HepG2 (cell line): ENCODE data around the gene CD19. TPM values are rescaled to one million over a fixed set of nuclear protein-coding genes. Genes with fewer than 3 reads are reported as not detected.

ENCODE experiments used
- ATF7 ChIP-seq, 2 experiments: fragments of 450-650 bp in 1 of 2; sonication (generic) in 1 of 2; formaldehyde crosslinking in 1 of 2; IDR thresholded peaks; 2 replicates each; pipeline versions ENCODE4 v1.4.0 to v1.6.1; 2016 to 2020; ENCODE audit warnings: antibody characterized with exemption in 1 of 2, mild to moderate bottlenecking in 1 of 2, missing genetic modification reagents in 1 of 2
- KLF11 ChIP-seq: IDR thresholded peaks from 2 replicates; pipeline ENCODE4 v1.6.1; 2016; ENCODE audit warnings: missing compliant biosample characterization
- KLF16 ChIP-seq, 2 experiments: sonication (generic) in 1 of 2; formaldehyde crosslinking in 1 of 2; IDR thresholded peaks; 2 replicates each; pipeline versions ENCODE4 v1.6.1 to v1.8.0; 2016 to 2023; ENCODE audit warnings: missing genetic modification reagents in 2 of 2, missing compliant biosample characterization in 1 of 2
- ZBTB42 ChIP-seq: sonication (generic); formaldehyde crosslinking; IDR thresholded peaks from 2 replicates; pipeline ENCODE4 v1.5.0; 2020; ENCODE audit warnings: mild to moderate bottlenecking, missing genetic modification reagents
- ZNF747 ChIP-seq: sonication (generic); formaldehyde crosslinking; IDR thresholded peaks from 2 replicates; pipeline ENCODE4 v1.8.1; 2023; ENCODE audit warnings: missing genetic modification reagents, mild to moderate bottlenecking, borderline replicate concordance
- ZNF891 ChIP-seq: sonication (generic); formaldehyde crosslinking; IDR thresholded peaks from 2 replicates; pipeline ENCODE4 v1.5.0; 2020; ENCODE audit warnings: mild to moderate bottlenecking, missing genetic modification reagents
- polyA plus RNA-seq, 8 experiments: library from polyadenylated mRNA; depleted of rRNA in 3 of 8; stranded (reverse) in 7 of 8; unstranded in 1 of 8; fragments of >200 nt; fragmentation: Illumina TruSeq in 4 of 8; extraction: Trizol in 4 of 8; gene quantifications; 2 replicates each; pipeline versions ENCODE4 v1.2.1 to v1.2.3, GENCODE V29; 2011 to 2016; ENCODE audit warnings: low read depth in 4 of 8, missing spikeins in 1 of 8, mixed read lengths in 1 of 8; ENCODE audit not compliant: insufficient read depth in 1 of 8
- total RNA-seq, 5 experiments: library from RNA; depleted of rRNA; stranded (reverse); fragments of >200 nt; fragmentation: Illumina TruSeq; extraction: Trizol; gene quantifications; 2 replicates each; pipeline ENCODE4 v1.2.3, GENCODE V29; 2016; ENCODE audit warnings: low read depth in 1 of 5
- TF ChIP-seq, protein P1 (sequence below), 2 experiments: fragments of 450-650 bp in 1 of 2; sonication (generic) in 1 of 2; formaldehyde crosslinking in 1 of 2; IDR thresholded peaks; 2 replicates each; pipeline versions ENCODE4 v1.6.1 to v1.8.0; 2016 to 2022; ENCODE audit warnings: antibody characterized with exemption in 1 of 2, mild to moderate bottlenecking in 1 of 2, missing genetic modification reagents in 1 of 2
- TF ChIP-seq, protein P2 (sequence below): sonication (generic); formaldehyde crosslinking; IDR thresholded peaks from 2 replicates; pipeline ENCODE4 v1.5.1; 2020; ENCODE audit warnings: mild to moderate bottlenecking, missing genetic modification reagents, borderline replicate concordance
- TF ChIP-seq, protein P3 (sequence below): sonication (generic); formaldehyde crosslinking; IDR thresholded peaks from 2 replicates; pipeline ENCODE4 v1.4.0; 2020; ENCODE audit warnings: mild to moderate bottlenecking, missing genetic modification reagents

Gene CD19
- total and polyA plus RNA-seq, 2 of the 13 experiments (the other 11 are each of a cell fraction or from before 2014, with no cell fraction given), result 0.55 to 1.1 TPM

DNA sequence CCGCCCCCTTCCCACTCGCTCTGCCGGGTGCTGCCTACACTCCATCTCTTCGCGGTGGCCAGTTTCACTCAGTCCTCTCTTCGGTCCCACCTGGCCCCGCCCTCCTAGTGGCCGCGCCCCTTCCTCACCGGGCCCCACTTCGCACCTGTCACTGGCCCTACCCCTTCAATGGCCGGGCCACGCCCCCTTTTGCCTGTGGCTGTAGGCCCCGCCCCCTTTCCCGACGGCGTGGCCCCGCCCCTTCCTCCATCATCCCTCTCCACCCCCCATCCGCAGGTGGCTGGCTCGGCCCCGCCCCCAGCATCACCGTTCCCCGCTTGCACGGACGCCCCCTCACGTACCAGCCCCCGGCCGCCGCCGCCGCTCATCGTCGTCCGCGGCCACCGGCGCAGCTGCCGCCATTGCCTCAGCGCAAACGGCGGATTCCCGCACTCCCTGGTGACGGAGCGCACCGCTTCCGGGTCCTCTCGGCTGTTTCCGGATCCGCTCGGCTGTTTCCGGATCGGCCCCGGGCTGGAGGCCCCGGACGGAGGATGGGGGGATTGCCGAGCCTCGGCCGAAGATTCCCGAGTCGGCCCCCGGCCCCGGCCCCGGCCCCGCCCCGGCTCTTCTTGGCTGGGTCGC, 6.9 kb upstream of the CD19 start, which contains the start of gene RABEP2 (continued):
- TF ChIP-seq, protein P1, sequence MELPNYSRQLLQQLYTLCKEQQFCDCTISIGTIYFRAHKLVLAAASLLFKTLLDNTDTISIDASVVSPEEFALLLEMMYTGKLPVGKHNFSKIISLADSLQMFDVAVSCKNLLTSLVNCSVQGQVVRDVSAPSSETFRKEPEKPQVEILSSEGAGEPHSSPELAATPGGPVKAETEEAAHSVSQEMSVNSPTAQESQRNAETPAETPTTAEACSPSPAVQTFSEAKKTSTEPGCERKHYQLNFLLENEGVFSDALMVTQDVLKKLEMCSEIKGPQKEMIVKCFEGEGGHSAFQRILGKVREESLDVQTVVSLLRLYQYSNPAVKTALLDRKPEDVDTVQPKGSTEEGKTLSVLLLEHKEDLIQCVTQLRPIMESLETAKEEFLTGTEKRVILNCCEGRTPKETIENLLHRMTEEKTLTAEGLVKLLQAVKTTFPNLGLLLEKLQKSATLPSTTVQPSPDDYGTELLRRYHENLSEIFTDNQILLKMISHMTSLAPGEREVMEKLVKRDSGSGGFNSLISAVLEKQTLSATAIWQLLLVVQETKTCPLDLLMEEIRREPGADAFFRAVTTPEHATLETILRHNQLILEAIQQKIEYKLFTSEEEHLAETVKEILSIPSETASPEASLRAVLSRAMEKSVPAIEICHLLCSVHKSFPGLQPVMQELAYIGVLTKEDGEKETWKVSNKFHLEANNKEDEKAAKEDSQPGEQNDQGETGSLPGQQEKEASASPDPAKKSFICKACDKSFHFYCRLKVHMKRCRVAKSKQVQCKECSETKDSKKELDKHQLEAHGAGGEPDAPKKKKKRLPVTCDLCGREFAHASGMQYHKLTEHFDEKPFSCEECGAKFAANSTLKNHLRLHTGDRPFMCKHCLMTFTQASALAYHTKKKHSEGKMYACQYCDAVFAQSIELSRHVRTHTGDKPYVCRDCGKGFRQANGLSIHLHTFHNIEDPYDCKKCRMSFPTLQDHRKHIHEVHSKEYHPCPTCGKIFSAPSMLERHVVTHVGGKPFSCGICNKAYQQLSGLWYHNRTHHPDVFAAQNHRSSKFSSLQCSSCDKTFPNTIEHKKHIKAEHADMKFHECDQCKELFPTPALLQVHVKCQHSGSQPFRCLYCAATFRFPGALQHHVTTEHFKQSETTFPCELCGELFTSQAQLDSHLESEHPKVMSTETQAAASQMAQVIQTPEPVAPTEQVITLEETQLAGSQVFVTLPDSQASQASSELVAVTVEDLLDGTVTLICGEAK (IDR thresholded peaks at IDR 0.05), result no peak
- TF ChIP-seq, protein P1 (CRISPR knock-in tag; IDR thresholded peaks at IDR 0.05), result no peak
- TF ChIP-seq, protein P2, sequence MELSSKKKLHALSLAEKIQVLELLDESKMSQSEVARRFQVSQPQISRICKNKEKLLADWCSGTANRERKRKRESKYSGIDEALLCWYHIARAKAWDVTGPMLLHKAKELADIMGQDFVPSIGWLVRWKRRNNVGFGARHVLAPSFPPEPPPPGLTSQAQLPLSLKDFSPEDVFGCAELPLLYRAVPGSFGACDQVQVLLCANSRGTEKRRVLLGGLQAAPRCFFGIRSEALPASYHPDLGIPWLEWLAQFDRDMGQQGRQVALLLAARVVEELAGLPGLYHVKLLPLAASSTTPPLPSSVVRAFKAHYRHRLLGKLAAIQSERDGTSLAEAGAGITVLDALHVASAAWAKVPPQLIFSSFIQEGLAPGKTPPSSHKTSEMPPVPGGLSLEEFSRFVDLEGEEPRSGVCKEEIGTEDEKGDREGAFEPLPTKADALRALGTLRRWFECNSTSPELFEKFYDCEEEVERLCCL, result no peak
- TF ChIP-seq ZBTB42, result no peak
- TF ChIP-seq, protein P3, sequence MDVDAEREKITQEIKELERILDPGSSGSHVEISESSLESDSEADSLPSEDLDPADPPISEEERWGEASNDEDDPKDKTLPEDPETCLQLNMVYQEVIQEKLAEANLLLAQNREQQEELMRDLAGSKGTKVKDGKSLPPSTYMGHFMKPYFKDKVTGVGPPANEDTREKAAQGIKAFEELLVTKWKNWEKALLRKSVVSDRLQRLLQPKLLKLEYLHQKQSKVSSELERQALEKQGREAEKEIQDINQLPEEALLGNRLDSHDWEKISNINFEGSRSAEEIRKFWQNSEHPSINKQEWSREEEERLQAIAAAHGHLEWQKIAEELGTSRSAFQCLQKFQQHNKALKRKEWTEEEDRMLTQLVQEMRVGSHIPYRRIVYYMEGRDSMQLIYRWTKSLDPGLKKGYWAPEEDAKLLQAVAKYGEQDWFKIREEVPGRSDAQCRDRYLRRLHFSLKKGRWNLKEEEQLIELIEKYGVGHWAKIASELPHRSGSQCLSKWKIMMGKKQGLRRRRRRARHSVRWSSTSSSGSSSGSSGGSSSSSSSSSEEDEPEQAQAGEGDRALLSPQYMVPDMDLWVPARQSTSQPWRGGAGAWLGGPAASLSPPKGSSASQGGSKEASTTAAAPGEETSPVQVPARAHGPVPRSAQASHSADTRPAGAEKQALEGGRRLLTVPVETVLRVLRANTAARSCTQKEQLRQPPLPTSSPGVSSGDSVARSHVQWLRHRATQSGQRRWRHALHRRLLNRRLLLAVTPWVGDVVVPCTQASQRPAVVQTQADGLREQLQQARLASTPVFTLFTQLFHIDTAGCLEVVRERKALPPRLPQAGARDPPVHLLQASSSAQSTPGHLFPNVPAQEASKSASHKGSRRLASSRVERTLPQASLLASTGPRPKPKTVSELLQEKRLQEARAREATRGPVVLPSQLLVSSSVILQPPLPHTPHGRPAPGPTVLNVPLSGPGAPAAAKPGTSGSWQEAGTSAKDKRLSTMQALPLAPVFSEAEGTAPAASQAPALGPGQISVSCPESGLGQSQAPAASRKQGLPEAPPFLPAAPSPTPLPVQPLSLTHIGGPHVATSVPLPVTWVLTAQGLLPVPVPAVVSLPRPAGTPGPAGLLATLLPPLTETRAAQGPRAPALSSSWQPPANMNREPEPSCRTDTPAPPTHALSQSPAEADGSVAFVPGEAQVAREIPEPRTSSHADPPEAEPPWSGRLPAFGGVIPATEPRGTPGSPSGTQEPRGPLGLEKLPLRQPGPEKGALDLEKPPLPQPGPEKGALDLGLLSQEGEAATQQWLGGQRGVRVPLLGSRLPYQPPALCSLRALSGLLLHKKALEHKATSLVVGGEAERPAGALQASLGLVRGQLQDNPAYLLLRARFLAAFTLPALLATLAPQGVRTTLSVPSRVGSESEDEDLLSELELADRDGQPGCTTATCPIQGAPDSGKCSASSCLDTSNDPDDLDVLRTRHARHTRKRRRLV (CRISPR knock-in tag), result no peak
- no peak for TF ChIP-seq ATF7 (IDR thresholded peaks at IDR 0.05)
- TF ChIP-seq ATF7 (CRISPR knock-in tag; IDR thresholded peaks at IDR 0.05), result no peak
- TF ChIP-seq ZNF747 (CRISPR knock-in tag), result peak; percentile 39; the same call in 1 of the 2 replicates
- peak in 1 of 2 experiments; percentile 17; a peak in 1 of 4 replicates for TF ChIP-seq KLF16 (CRISPR knock-in tag; IDR thresholded peaks at IDR 0.05)
- no peak for TF ChIP-seq KLF11 (CRISPR knock-in tag)
- TF ChIP-seq ZNF891 (CRISPR knock-in tag), result no peak
